ENCODE measurements around the gene PTPRU. TPM values are rescaled to one million over a fixed set of nuclear protein-coding genes. Genes with fewer than 3 reads are reported as not detected.

Gene PTPRU
- total and polyA plus RNA-seq, 2 experiments from 2014 or later, result 8.0 to 105 TPM

GRCh38 chr1:29213055-29213454 lies 23.3 kb upstream of the PTPRU start:
- Mint-ChIP-seq H3K27ac (no peak overlapping the region), H3K36me3 (ENCODE audit: low read depth) (peaks cover 48% of the 10 kb centered on the region), H3K27me3 (ENCODE audit: insufficient read depth, low read depth, poor library complexity) (peaks cover 8% of the 10 kb centered on the region), H3K4me1 (no peaks in the 10 kb centered on the region), H3K4me3 (no peak overlapping the region), H3K9me3 (no peaks in the 10 kb centered on the region; the same call in 2 of the 3 replicates)
- no peaks in the 10 kb centered on the region for H3K4me1 ChIP-seq (ENCODE audit: insufficient read depth)
- H3K79me2 ChIP-seq (replicated peaks; ENCODE audit: insufficient read depth), result no peaks in the 10 kb centered on the region
- ATAC-seq (no peak), DNase-seq (ENCODE audit: low spot score) (no peak)
- H3K9me2 ChIP-seq (ENCODE audit: insufficient read depth), result no peaks in the 10 kb centered on the region
- TF ChIP-seq JUNB (IDR thresholded peaks at IDR 0.05; ENCODE audit: unreplicated experiment), result no peak
- TF ChIP-seq REST (IDR thresholded peaks at IDR 0.05; ENCODE audit: unreplicated experiment), result no peak
- no peak for TF ChIP-seq CREB1 (CRISPR knock-in tag; IDR thresholded peaks at IDR 0.05; ENCODE audit: low read depth)
- TF ChIP-seq ZNF331 (CRISPR knock-in tag; IDR thresholded peaks at IDR 0.05; ENCODE audit: low read depth), result no peak
- no peak for TF ChIP-seq CTCF (conservative IDR thresholded peaks at IDR 0.05; ENCODE audit: low read depth in 2 of 2)
- TF ChIP-seq, protein P1, sequence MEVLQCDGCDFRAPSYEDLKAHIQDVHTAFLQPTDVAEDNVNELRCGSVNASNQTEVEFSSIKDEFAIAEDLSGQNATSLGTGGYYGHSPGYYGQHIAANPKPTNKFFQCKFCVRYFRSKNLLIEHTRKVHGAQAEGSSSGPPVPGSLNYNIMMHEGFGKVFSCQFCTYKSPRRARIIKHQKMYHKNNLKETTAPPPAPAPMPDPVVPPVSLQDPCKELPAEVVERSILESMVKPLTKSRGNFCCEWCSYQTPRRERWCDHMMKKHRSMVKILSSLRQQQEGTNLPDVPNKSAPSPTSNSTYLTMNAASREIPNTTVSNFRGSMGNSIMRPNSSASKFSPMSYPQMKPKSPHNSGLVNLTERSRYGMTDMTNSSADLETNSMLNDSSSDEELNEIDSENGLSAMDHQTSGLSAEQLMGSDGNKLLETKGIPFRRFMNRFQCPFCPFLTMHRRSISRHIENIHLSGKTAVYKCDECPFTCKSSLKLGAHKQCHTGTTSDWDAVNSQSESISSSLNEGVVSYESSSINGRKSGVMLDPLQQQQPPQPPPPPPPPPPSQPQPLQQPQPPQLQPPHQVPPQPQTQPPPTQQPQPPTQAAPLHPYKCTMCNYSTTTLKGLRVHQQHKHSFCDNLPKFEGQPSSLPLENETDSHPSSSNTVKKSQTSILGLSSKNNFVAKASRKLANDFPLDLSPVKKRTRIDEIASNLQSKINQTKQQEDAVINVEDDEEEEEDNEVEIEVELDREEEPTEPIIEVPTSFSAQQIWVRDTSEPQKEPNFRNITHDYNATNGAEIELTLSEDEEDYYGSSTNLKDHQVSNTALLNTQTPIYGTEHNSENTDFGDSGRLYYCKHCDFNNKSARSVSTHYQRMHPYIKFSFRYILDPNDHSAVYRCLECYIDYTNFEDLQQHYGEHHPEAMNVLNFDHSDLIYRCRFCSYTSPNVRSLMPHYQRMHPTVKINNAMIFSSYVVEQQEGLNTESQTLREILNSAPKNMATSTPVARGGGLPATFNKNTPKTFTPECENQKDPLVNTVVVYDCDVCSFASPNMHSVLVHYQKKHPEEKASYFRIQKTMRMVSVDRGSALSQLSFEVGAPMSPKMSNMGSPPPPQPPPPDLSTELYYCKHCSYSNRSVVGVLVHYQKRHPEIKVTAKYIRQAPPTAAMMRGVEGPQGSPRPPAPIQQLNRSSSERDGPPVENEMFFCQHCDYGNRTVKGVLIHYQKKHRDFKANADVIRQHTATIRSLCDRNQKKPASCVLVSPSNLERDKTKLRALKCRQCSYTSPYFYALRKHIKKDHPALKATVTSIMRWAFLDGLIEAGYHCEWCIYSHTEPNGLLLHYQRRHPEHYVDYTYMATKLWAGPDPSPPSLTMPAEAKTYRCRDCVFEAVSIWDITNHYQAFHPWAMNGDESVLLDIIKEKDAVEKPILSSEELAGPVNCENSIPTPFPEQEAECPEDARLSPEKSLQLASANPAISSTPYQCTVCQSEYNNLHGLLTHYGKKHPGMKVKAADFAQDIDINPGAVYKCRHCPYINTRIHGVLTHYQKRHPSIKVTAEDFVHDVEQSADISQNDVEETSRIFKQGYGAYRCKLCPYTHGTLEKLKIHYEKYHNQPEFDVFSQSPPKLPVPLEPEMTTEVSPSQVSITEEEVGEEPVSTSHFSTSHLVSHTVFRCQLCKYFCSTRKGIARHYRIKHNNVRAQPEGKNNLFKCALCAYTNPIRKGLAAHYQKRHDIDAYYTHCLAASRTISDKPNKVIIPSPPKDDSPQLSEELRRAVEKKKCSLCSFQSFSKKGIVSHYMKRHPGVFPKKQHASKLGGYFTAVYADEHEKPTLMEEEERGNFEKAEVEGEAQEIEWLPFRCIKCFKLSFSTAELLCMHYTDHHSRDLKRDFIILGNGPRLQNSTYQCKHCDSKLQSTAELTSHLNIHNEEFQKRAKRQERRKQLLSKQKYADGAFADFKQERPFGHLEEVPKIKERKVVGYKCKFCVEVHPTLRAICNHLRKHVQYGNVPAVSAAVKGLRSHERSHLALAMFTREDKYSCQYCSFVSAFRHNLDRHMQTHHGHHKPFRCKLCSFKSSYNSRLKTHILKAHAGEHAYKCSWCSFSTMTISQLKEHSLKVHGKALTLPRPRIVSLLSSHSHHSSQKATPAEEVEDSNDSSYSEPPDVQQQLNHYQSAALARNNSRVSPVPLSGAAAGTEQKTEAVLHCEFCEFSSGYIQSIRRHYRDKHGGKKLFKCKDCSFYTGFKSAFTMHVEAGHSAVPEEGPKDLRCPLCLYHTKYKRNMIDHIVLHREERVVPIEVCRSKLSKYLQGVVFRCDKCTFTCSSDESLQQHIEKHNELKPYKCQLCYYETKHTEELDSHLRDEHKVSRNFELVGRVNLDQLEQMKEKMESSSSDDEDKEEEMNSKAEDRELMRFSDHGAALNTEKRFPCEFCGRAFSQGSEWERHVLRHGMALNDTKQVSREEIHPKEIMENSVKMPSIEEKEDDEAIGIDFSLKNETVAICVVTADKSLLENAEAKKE (CRISPR knock-in tag; IDR thresholded peaks at IDR 0.05), result no peak
- no peak for TF ChIP-seq NANOG (IDR thresholded peaks at IDR 0.05; ENCODE audit: borderline replicate concordance)
- TF ChIP-seq STAT1 (IDR thresholded peaks at IDR 0.05; ENCODE audit: unreplicated experiment), result no peak
- no peak for TF ChIP-seq EZH2 (IDR thresholded peaks at IDR 0.05; ENCODE audit: low read depth, unreplicated experiment)
- no peak overlapping the region for H3K4me3 ChIP-seq
- H3K36me3 ChIP-seq (ENCODE audit: insufficient read depth), result peaks cover 24% of the 10 kb centered on the region
- no peaks in the 10 kb centered on the region for H4K20me1 ChIP-seq (replicated peaks; ENCODE audit: insufficient read depth)
- H3K27me3 ChIP-seq (ENCODE audit: insufficient read depth), result no peaks in the 10 kb centered on the region
- H3K4me2 ChIP-seq, result no peak overlapping the region
- H3K27ac ChIP-seq (ENCODE audit: low read depth), result no peak overlapping the region
- H3F3A ChIP-seq (replicated peaks; ENCODE audit: low read depth), result no peaks in the 10 kb centered on the region
- H2AFZ ChIP-seq, result no peak overlapping the region

Measured in GM23338 (cell line).